COLO829 (cell line): ENCODE results near the gene FANCM.
"Not testable (repeated sequence)": the region's sequence is repeated elsewhere in the genome, so short reads cannot be mapped to it uniquely, and the experiment has no call there.

Experiments
- DNase-seq: peaks from one replicate; pipeline ENCODE4 v3.0.0; 2012; ENCODE audit warnings: low spot score

Gene FANCM

GRCh38 chr14:45140661-45141187 lies 5.0 kb downstream of the FANCM start:
- no peak for DNase-seq

- DNase-seq: not testable (repeated sequence)
Observed at GRCh38 chr14:45142083-45142482, 6.4 kb downstream of the FANCM start.

- DNase-seq: no peak
Observed at GRCh38 chr14:45144658-45145057, 8.9 kb downstream of the FANCM start.

GRCh38 chr14:45145214-45145613 lies 9.5 kb downstream of the FANCM start:
- no peak for DNase-seq

- DNase-seq: no peak
Observed at GRCh38 chr14:45149602-45150001, 13.9 kb downstream of the FANCM start.

- DNase-seq: no peak
Observed at GRCh38 chr14:45150386-45150890, 14.7 kb downstream of the FANCM start.

GRCh38 chr14:45156067-45156466 lies 20.3 kb downstream of the FANCM start:
- DNase-seq: no peak

GRCh38 chr14:45169906-45170305 lies 34.2 kb downstream of the FANCM start:
- DNase-seq: no peak

- DNase-seq: no peak
Observed at GRCh38 chr14:45177076-45177475, 41.3 kb downstream of the FANCM start.

DNA sequence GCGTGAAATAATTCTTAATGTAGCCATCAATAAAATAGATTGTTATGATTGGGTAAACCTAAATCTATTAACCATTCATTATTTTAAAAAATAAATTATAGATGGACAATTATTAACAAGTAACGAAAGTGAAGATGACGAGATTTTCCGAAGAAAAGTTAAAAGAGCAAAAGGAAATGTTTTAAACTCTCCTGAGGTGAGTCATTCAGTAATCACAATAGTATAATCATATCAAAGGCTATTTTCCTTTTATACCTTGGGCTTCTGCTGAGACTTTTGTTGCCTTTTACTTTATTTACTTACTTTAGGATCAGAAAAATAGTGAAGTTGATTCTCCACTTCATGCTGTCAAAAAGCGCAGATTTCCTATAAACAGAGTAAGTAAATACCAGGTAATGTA lies 45.6 kb downstream of the FANCM start:
- no peak for DNase-seq

GRCh38 chr14:45181806-45182205 lies 46.1 kb downstream of the FANCM start:
- no peak for DNase-seq

DNA sequence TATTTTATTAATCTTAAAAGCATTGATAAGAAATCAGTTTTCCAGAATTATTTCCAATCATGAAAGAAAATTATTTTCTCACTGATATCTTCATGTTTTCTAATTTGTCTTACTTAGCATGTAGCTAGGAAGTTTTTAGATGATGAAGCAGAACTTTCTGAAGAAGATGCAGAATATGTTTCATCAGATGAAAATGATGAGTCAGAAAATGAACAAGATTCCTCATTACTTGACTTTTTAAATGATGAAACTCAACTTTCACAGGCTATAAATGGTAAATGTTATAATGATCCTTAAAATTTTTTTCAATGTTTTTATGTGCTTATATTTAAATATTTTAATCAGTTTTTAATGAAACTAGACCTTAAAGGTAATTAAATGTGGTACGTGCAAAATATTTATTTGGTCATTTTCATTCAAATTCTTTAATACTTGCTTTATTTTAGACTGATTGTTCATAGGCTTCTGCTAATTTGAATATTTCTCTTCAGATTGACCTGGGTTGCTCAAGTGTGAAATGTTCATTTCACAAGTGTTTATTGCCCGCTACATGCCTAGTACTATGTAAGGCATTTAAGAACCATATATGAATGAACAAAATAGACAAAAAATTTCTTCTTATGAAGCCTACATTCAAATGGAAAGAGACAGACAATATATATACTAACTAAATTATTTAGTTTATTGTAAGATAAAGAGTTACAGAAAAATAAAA lies 49.5 kb downstream of the FANCM start:
- DNase-seq: no peak

DNA sequence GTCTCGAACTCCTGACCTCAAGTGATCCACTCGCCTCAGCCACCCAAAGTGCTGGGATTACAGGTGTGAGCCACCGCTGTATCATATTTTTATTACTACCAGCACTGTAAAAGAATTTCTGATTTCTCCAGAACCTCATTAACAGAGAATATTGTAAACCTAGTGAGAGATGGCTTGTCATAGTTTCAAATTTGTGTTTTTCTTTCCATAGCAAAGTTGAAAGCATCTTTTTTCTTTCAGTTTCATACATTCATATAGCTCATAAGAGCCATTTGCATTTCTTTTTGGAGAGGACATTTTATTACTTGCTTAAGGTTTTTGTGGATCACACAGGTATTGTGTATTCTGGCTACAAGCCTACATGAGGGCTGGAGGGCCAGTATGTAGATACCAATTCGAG lies 59.2 kb downstream of the FANCM start:
- no peak for DNase-seq

DNA sequence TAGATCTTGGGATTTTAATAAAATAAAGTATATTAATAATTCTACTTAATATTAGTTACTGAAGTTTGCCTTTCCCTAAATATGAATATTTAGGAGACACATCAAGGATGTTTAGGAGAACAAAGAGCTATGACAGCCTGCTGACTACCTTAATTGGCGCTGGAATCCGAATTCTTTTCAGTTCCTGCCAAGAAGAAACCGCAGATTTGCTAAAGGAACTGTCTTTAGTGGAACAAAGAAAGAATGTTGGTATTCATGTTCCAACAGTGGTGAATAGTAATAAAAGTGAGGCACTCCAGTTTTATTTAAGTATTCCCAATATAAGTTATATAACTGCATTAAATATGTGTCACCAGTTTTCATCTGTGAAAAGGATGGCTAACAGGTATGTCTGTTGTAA lies 62.8 kb downstream of the FANCM start:
- peak; percentile 48 for DNase-seq

DNA sequence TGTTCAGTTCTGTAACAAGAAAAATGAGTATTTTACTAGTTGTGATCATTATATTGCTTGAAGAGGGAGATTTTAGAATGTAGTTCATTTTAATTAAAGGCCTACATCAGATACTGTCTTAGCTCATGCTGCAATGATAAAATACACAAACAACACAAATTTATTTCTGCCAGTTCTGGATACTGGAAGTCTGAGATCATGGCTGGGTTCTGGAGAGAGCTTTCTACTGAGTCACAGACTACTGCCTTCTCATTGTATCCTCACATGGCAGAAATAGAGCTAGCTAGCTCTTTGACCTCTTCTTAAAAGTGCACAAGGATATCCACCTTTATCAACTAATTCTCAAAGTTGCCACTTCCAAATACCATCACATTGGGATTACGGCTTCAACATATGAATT lies 63.5 kb downstream of the FANCM start:
- DNase-seq: no peak

GRCh38 chr14:45201905-45202304 lies 66.2 kb downstream of the FANCM start:
- DNase-seq: no peak

GRCh38 chr14:45204241-45204640 lies 68.5 kb downstream of the FANCM start:
- no peak for DNase-seq

- DNase-seq: no peak
Observed at GRCh38 chr14:45210159-45210558, 74.4 kb downstream of the FANCM start.

GRCh38 chr14:45211295-45211694 lies 75.6 kb downstream of the FANCM start:
- no peak for DNase-seq

DNA sequence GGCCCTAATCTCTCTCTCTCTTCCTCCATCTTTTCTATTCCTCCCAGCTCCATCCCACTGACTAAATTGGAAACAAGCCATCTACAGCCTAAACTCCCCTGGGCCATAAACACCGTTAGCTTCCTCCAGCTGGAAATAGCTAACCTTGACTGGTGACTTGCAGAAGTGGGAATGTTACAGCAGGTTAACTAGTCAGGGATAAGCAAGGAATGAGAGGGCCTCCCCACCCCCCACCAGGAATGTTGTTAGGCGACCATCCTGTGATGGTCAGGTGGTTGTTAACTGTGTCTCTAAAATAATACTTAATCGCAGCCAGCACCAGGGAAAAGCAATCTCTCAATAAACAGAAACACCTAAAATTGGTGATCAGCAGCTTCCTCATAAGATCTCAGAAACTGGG lies 76.5 kb downstream of the FANCM start:
- DNase-seq: no peak

DNA sequence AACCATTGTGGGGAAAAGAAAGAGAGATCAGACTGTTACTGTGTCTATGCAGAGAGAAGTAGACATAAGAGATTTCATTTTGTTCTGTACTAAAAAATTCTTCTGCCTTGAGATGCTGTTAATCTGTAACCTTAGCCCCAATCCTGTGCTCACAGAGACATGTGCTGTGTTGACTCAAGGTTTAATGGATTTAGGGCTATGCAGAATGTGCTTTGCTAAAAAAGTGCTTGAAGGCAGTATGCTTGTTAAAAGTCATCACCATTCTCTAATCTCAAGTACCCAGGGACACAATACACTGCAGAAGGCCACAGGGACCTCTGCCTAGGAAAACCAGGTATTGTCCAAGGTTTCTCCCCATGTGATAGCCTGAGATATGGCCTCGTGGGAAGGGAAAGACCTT lies 78.0 kb downstream of the FANCM start:
- not testable (repeated sequence) for DNase-seq

GRCh38 chr14:45214341-45214740 lies 78.6 kb downstream of the FANCM start:
- not testable (repeated sequence) for DNase-seq

GRCh38 chr14:45222485-45223262 lies 86.9 kb downstream of the FANCM start:
- DNase-seq: no peak
